Pons (tissue), 1 donor: ENCODE data around the gene CRMP1.

Experiments used
- DNase-seq: peaks from one replicate; pipeline ENCODE4 v3.0.0-alpha.2; 2016; ENCODE audit warnings: low spot score

CRMP1 gene

DNA sequence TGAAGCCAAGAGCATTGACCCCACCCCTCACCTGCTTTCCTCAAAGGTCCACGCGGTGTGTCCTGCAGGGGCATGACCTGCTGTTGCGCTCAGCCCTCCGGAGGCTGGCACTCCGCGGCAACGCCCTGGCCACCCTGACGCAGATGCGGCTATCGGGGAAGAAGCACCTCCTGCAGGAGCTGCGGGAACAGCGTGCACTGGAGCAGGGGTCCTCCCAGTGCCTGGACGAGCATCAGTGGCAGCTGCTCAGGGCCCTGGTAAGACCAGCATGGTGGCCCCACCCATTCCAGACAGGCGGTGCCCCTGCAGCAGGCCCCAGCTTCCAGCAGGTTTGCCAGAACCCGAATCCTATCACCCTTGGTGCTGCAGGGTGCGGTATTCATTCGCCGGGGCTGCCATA is 95.9 kb downstream of the CRMP1 start:
- DNase-seq, result no peak

DNA sequence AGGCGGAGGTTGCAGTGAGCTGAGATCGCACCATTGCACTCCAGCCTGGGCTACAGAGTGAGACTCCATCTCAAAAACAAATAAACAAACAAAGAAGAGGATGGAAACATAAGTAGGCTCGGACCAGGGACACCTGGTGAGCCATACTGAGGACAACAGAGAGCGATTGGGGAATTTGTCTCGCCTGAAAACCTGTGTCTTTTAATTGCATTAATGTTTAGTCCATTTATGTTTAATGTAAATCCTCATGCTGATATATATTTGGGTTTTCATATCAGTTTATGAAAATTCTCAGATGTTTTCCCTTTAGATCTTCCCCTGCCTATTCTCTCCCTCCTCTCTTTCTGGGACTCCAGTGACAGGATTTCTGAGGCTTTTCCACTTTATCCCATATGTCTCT is 97.3 kb downstream of the CRMP1 start:
- no peak for DNase-seq

DNA sequence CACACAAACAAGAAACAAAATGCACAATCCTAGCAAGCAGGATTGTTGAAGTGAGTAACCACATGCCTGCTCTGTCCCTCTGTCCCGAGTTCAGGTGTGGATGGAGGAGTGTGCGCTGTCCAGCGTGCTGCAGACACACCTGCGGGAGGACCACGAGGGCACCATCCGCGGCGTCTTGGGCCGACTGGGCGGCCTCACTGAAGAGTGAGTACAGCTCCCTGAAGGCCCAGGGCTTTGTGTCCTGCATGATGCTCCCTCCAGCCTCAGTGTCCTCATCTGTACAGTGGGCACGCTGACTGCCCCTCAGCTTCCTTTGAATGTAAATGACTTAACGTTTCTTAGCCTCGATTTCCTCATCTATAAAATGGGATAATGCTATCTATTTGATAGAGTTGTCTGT is 99.4 kb downstream of the CRMP1 start:
- DNase-seq, result no peak

DNA sequence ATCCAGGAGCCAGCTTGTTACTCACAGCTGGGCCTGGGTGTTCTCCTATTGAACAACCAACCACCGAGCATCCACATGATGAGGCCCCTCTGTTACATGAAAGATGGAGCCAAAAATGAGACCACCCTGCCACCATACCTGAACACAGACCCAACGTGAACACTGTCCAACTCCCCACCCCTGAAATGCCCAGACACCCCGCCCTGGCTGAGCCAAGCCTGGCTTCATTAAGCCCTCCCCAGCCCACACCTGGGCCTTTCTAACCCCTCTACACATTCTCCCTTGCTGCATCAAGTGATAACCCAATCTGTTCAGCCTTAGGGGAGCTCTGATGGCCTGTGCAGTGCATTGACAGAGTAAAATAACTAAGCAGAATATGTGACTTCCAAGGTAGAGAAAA is 101.2 kb downstream of the CRMP1 start:
- DNase-seq, result no peak

DNA sequence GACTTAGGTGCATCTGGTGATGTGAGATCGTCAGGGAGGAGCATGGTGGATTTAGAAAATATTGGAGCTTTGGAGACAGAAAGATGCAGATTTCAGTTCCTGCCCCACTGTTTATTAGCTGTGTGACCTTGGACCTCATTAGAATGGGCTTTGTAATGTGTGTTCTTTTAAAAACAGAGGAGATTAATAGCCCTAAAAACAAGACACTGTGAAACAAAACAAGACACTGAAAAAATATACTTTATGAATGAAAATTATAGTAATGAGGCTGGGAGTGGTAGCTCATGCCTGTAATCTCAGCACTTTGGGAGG is 102.4 kb downstream of the CRMP1 start:
- no peak for DNase-seq

DNA sequence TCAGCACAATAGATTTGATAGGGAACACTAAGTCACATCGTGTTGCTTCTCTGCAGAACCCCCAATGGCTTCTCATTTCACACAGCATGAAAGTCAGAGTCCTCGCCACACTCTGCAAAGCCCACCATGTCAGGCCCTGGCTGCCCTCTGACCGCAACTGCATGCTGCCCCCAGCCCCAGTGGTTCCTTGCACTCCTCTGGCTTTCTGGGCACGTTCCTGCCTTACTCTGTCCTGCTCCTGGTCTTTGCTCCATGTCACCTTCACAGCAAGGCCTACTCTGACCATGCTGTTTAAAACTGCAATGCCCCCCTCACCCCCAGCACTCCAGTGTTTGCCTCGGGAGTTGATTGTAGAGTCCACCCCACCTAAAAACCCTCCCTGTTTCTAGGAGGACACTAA is 103.7 kb downstream of the CRMP1 start:
- no peak for DNase-seq

DNA sequence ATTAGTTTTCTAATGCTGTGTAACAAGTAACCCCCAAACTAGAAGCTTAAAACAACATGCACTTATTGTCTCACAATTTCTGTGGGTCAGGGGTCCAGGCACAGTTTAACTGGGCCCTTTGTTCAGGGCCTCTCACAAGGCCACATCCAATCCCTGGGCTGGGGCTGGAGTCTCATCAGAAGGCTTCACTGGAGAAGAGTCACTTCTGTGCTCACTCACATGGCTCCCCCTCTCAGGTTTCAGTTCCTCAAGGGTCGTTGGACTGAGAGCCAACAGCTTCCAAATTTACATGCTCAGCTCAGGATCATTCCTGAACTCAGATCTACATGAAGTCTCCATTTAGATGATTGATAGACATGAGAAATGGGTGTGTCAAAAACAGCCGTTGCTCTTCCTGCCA is 104.7 kb downstream of the CRMP1 start:
- DNase-seq, result no peak

DNA sequence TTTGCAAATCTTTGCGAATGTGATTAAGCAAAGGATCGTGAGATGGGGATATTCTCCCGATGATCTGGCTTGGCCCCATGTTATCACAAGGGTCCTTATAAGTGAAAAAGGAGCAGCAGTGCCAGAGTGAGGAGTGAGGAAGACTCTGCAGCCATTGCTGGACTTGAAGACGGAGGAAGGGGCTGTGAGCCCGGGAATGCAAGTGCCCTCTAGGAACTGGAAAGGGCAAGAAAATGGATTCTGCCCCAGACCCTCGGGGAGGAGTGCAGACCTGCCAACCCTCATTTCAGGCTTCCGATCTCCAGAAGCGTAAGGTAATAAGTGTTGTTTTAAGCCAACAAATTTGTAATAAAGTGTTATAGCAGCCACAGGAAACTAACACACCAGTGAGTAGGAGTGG is 105.6 kb downstream of the CRMP1 start:
- DNase-seq, result no peak

DNA sequence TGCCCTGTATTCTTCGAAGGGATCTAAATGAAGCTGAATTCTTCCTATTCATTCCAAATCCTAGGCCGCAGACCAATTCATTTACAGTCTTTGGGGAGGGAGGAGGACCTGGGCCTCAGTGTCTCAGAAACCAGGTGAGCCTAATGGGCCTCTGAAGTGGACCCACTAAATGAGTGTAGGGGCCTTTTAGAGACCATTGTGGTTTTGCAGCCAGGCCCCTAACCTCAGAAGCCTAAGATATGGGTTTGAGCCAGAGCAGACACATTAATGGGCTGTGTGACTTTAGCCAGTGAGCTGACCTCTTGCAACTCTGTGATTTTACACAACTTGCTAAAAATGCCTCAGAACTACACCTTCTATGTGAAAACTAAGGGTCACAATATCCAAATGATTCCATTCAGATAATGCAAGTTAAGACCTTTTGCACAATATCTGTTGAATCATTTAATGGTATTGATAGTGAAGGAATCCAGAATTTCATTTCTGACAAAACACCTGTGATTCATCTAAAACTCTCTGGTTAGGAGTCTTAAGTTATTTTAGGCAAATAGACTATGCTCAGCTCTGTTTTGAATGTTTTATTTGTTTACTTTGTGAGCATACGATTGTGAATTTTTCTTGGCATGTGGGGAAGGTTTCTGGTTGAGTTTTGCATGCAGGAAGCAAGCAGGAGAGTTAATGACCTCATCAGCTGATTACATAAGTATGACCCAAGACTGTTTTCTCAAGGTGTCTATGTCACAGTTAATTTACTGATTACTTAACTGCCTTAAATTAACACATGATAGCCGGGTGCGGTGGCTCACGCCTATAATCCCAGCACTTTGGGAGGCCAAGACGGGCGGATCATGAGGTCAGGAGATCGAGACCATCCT is 106.8 kb downstream of the CRMP1 start:
- DNase-seq, result no peak

DNA sequence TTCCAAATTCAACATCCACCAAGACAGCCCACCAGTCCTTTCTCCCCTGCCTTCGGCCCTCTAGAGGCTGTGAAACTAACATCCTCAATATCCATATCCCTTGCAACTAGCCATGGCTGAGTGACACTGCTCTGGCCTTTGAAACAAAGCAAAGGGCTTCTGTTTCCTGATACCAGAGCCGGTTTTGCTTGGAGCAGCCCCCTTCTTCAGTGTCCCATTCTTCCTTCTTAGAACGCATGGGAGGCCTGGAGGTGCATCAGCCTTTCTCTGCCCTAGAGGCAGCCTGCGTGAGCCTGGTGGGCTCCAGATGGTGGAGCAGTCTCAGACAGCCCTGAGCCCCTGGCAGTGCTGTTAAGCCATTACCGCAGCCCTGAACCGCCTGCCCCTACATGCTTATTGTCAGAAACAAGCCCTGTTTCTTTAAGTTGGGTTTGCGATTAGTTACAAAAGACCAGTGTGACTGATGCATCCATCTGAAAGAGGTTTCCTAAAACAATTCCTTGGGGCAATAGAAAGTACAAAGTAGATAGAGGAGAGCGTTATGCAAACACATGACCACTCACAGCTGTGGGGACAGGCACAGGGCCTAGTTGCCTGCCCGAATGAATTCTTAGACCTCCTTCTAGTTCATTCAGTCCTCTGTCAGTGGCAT is 107.8 kb downstream of the CRMP1 start:
- no peak for DNase-seq

DNA sequence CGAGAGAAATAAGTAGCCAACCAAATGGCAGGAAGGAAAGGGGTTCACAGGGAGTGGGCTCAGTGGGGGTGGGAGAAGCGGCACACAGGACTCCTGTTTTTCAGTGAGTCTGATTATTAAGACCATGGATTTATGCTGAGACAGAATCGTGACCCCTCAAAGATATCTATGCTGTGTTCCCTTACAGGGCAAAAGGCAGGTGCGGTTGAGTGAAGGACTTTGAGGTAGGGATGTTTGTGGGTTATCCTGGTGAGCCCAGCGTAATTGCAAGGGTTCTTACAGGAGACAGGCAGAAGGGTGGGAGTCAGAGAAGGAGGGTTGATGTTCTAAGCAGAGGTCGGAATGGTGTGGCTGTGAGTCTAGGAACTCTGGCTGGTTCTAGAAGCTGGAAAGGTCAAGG is 108.9 kb downstream of the CRMP1 start:
- no peak for DNase-seq

DNA sequence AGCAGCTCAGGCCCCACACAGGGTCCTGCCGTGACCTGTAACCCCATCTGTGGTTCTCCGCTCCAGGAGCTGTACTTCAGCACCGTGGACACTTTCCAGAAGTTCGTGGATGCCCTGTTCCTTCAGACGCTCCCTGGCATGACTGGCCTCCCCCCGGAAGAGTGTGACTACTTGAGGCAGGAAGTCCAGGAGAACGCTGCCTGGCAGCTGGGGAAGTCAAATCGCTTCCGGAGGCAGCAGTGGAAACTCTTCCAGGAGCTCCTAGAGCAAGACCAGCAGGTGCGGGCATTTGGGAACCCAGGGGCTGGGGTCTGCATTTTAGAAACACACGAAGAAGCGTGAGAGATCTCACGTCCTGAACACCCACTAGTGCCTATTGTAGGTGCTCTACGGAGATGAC is 109.4 kb downstream of the CRMP1 start:
- no peak for DNase-seq

DNA sequence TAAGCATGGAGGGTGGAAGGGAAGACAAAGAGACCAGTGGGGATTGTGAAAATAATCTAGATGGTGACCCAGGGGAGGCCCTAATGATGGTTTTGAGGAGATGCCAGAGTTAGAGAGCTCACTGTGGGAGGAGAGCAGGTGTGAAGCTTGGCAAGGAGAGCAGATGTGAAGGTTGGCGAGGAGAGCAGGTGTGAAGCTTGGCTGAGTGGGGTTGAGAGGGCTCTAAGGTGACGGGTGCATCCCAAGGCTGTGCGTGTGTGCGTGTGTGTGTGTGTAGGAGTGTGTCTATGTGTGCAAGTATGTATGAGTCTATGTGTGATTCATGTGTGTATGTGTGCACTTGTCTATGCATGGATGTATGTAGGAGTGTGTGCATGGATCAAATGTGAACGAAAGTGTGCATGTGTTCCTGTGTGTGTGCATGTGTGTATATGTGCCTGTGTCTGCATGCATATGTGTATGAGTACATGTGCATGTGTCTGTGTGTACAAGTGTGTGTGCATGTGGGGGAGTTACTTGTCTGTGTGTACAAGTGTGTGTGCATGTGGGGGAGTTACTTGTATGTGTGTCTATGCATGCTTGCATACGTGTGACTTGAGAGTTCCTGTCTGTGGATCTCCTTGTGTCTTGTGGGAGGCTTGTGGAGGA is 109.9 kb downstream of the CRMP1 start:
- no peak for DNase-seq

DNA sequence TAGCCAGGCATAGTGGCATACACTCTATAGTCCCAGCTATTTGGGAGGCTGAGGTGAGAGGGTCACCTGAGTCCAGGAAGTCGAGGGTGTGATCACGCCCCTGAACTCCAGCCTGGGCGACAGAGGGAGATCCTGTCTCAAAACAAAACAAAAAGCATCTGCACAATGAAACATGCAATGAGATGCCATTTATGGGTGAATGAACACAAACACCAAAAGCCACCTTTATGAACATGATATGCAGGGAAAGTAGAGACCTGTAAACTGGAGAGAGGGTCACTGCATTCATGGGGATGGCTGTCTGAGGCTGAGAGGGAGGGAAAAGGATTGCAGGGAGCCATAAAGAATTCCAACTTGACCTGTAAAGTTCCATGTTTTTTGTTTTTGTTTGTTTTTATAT is 111.2 kb downstream of the CRMP1 start:
- DNase-seq, result no peak

DNA sequence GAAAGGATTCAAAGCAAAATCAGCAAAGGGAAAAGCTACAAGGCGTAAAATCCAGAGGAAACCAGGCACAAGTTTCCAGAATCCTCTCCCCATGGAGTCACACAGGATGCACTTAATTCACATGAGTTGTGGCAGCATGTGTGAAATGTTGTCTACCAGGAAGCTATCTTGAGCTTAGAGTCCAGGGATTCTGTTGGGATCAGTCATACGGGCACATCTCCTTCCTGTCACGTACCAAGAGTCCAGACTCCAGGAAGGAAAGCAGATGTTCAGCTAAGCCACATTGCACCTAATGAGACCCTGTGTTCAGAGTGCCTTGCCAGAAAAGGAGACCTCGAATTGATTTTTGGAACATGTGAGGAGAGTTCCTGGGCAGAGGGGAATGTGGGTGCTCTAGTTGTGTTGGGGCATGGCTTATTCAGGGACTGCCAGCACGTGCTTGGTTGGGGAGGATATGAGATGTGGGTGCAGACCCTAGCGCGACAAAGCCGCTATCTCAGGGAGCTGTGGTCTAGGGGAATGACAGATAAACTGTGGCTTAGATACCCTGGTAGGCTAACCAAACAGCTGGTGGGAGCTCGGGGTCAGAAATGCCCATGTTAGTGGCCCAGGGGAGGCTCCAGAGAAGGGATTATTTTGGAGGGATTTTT is 111.9 kb downstream of the CRMP1 start:
- no peak for DNase-seq

DNA sequence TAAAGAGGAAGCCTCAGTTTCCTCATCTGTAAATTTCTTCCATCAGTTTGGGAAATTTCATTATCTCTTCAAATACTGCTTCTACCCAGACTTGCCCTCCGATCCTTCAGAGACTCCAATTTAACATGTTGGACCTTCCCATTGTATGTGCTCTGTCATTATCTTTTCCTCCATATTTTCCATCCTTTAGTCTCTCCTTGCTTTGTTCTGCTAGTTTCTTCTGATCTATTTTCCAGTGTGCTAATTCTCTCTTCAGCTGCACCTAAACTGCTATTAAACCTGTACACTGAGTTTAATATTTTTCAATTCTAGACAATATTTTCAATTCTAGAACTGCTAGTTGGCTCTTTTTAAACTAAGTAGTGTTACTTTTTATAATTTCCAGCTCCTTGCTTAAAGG is 116.4 kb downstream of the CRMP1 start:
- DNase-seq, result no peak

DNA sequence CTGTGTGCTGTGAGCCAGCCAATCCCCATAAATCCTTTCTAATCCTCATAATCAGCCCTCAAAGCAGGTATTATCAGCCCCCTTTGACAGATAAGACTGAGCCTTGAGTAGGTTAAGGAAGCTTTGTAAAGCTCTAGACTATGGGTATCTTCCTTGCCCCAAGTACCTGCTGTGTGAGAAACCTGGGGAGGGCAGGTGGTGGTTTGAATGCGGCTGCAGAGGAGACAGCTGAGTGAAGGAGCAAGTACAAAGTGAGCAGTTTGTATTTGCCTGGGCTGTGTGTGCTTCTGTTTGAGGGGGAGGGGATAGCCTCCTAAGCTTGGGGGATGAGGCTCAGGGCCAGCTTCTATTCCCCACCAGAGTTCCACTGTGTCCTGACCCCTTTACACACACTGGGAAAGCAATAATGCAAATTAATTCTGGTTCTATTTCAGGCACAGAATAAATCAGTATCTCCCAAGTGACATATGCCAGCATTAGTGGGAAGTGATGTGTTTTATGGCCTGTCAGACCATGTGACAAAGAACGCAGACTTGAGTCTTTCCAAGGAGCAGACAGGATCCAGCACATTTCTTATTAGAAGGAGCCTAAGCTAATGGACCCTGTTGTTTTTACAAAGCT is 118.4 kb downstream of the CRMP1 start:
- no peak for DNase-seq

DNA sequence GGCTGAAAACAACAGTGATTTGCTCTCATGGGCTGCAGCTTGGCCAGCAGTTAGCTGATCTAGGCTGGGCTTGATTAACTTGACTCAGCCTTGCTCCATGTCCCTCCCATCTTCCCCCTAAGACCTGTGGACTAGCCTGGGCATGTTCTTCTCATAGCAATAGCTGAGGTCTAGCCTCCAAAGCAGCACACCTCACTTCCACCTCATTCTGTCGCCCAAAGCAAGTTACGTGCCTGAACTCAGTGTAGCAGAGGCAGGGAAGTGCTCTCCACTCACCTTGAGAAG is 119.7 kb downstream of the CRMP1 start:
- DNase-seq, result no peak

DNA sequence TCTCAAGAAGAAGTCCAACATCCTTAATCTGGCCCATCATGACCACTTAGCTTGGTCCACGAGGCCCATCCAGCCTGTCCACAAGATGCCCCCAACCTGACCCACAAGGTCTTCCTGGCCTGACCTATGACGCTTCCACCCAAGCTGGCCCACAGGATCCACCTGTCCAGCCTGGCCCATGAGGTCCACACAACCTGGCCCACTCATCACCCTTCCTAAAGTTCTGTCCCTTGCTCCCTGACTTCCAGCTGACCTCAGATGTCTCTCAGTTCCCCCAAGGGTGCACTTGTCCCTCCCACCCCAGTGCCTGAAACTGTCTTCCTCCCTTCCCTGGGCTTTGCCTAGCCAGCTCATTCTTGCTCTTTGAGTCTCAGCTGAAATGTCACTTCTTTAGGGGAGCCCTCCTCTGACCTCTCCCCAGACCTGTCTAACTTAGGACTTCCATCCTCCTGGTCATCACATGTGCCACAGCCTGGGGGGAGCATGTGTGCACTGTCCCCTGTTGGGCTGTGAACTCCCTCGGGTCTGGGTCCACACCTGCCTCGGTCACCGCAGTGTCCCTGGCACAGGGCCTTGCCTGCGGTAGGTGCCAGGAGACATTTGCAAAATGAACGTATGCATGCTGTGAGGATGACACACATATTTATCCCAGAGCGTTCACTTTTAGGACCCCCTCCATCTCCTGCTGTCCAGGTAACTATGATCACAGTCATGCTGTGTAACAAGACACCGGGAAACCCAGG is 120.2 kb downstream of the CRMP1 start:
- no peak for DNase-seq
